ENCODE measurements around the gene ZSCAN26. TPM values are rescaled to one million over a fixed set of nuclear protein-coding genes. Genes with fewer than 3 reads are reported as not detected.
A peak's percentile ranks its signal among the peaks of the same experiment; 100 is the strongest.

Gene ZSCAN26
- 10 to 100 TPM; 27.2 to 39.8 TPM for total RNA-seq
- polyA plus RNA-seq (ENCODE audit: insufficient read length in 2 of 2): 10 to 100 TPM; 32.0 to 34.5 TPM
- long read RNA-seq, donor 1, transcript ZSCAN26-202 (4 exons, 2,835 nt): minor isoform, 5 of 18 reads
- long read RNA-seq, donor 1, transcript ZSCAN26-201 (4 exons, 2,362 nt): major isoform, 6 of 18 reads
- long read RNA-seq, donor 1, partial matches to known transcripts: 6 of 18 reads
- long read RNA-seq, donor 1, other reads (novel, unspliced or antisense): 0 of 18 reads
- long read RNA-seq, donor 2, partial matches to known transcripts: 0 of 4 reads
- long read RNA-seq, donor 2, other reads (novel, unspliced or antisense): 0 of 4 reads
- long read RNA-seq, donor 3, partial matches to known transcripts: 0 of 3 reads
- long read RNA-seq, donor 3, other reads (novel, unspliced or antisense): 0 of 3 reads
- long read RNA-seq, donor 4, partial matches to known transcripts: 0 of 5 reads
- long read RNA-seq, donor 4, other reads (novel, unspliced or antisense): 0 of 5 reads

DNA sequence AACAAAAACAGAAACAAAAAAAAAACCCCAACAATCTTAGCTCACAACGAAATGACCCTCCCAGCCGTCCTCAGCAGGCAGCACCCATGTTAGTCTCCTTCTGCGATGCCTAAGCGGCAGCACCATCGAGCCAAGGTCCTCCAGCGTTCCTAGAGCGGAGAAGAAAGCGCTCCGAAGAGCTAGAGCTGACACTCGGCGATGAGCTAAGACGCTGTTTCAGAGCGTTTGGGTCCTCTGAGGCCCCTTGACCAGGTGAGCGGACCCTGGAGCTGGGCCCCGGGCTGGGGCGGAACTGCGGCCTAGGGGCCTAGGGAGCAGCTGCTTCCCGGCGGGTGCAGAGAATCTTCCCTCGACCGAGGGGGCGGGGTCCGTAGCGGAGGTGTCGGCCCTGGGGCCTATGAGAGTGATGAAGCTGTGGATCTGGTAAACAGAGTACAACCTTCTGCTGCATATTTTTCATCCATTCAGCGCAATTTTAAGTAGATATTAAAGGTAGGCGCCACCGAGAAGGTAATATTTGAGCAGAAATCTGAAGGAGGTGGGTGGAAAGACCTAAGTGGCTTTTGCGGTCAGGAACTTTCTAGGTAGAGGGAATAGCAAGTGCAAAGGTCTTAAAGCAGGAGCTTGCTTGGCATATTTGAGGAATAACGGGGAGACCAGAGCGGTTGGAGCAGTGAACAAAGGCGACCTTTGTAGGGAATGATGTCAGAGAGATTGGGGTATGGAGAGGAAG is at the start of gene ZSCAN26:
Gene ZSCAN26, plus strand, starts transcription at position 182 of the 733 bp plus-strand sequence. CDS start 4,777 bp downstream, outside the sequence.
- peak; percentile 90 to 98 (median 92) for DNase-seq (ENCODE audit: low read depth in 4 of 6, low spot score in 6 of 6)
- H3K36me3 ChIP-seq (ENCODE audit: control insufficient read depth, insufficient read depth, low read length): peaks cover 4% of the 10 kb centered on the region
- H3K27me3 ChIP-seq (ENCODE audit: control insufficient read depth, insufficient read depth, low read length): peaks cover 2% of the 10 kb centered on the region
- peaks cover under 1% of the 10 kb centered on the region for H3K9me3 ChIP-seq (ENCODE audit: control insufficient read depth, insufficient read depth, low read length)
- WGBS (ENCODE audit: insufficient coverage): 0% methylated on average over 27 of the region's 32 CpGs
- peak within 1 kb of the TSS; percentile 95 for H3K4me3 ChIP-seq (ENCODE audit: low read depth, low read length)
- H3K4me1 ChIP-seq (ENCODE audit: control insufficient read depth, insufficient read depth, low read length): peaks cover 4% of the 10 kb centered on the region
- peak within 1 kb of the TSS; percentile 94 for H3K27ac ChIP-seq (ENCODE audit: low read depth, low read length)

DNA sequence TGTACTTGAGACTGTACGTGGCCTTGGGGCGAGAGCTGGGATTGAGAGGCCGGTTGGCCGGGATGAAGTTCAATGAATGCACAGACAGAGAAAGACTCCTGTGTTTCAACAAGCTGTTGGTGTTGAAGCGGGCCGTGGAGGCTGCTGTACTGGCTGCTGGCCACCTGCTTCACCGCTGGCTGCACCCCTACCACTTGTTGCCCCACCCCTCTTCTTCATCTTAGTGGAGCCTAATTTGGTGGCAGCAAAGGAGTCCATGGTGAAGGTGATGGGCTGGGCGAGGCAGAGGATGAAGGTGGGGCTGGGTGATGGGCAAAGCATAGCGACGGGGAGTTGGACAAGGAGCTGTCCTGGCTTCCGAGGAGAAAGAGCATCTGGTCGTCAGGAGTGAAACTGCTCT is 49.1 kb upstream of the ZSCAN26 start:
- Histone ChIP-seq H3K27me3 (ENCODE audit: control insufficient read depth, insufficient read depth, low read length) (peaks cover 80% of the 10 kb centered on the region), H3K4me3 (ENCODE audit: low read depth, low read length) (no peak overlapping the region), H3K9me3 (ENCODE audit: control insufficient read depth, insufficient read depth, low read length) (no peaks in the 10 kb centered on the region), H3K36me3 (ENCODE audit: control insufficient read depth, insufficient read depth, low read length) (no peaks in the 10 kb centered on the region), H3K4me1 (ENCODE audit: control insufficient read depth, insufficient read depth, low read length) (peaks cover 13% of the 10 kb centered on the region), H3K27ac (ENCODE audit: low read depth, low read length) (no peak overlapping the region)
- DNase-seq (ENCODE audit: low read depth in 4 of 6, low spot score in 6 of 6): no peak
- WGBS (ENCODE audit: insufficient coverage): 87% methylated on average over 11 of the region's 12 CpGs

DNA sequence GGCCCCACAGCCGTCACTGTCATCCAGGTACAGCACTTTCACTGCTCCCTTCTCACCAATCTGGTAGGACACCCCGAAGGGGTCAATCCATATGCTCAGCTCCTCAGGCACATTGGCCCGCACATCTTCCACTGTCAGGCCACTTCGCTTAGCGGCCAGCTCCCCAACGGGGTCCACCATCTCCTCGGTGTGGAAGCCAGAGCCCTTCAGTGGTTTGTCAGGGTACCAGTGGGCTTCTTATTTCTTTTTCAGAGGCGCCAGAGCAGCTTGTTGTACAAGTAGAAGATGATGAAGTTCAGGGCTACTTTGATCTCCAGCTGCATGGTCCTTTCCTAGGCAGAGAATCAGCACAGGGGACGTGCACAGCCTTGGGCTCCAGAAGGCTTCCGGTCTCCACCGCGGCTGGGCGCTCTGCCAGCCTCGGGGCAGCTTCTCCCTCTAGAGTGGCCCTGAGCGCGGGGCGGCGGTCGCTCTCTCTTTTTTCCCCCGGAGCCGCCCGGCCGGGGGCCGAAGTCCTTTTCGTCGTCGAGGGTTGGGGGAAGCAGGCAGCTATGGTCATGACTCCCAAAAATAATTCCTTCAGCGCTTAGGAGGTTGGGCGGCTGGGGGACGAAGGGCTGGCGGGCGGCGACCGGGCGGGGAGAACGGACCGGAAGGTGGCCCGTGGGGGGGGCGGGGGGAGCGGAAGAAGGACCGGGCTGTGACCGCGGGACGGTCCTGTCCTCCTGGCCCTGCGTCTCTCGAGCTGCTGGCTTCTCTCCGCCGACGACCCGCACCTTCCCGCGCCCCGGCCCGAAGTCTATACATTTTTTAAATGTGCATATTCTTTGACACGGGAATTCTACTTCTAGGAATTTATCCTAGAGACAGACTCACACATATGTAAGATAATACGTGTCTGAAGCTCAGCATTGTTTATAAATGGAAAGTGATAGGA is 48.4 kb upstream of the ZSCAN26 start:
- H3K36me3 ChIP-seq (ENCODE audit: control insufficient read depth, insufficient read depth, low read length): no peaks in the 10 kb centered on the region
- peak overlapping the region; percentile 61 for H3K4me3 ChIP-seq (ENCODE audit: low read depth, low read length)
- no peaks in the 10 kb centered on the region for H3K9me3 ChIP-seq (ENCODE audit: control insufficient read depth, insufficient read depth, low read length)
- peak in 4 of 6 donors; percentile 50 to 85 (median 73) for DNase-seq (ENCODE audit: low read depth in 4 of 6, low spot score in 6 of 6)
- H3K27me3 ChIP-seq (ENCODE audit: control insufficient read depth, insufficient read depth, low read length): peaks cover 77% of the 10 kb centered on the region
- 8% methylated on average over 32 of the region's 56 CpGs for WGBS (ENCODE audit: insufficient coverage)
- no peak overlapping the region for H3K27ac ChIP-seq (ENCODE audit: low read depth, low read length)
- H3K4me1 ChIP-seq (ENCODE audit: control insufficient read depth, insufficient read depth, low read length): peaks cover 13% of the 10 kb centered on the region

DNA sequence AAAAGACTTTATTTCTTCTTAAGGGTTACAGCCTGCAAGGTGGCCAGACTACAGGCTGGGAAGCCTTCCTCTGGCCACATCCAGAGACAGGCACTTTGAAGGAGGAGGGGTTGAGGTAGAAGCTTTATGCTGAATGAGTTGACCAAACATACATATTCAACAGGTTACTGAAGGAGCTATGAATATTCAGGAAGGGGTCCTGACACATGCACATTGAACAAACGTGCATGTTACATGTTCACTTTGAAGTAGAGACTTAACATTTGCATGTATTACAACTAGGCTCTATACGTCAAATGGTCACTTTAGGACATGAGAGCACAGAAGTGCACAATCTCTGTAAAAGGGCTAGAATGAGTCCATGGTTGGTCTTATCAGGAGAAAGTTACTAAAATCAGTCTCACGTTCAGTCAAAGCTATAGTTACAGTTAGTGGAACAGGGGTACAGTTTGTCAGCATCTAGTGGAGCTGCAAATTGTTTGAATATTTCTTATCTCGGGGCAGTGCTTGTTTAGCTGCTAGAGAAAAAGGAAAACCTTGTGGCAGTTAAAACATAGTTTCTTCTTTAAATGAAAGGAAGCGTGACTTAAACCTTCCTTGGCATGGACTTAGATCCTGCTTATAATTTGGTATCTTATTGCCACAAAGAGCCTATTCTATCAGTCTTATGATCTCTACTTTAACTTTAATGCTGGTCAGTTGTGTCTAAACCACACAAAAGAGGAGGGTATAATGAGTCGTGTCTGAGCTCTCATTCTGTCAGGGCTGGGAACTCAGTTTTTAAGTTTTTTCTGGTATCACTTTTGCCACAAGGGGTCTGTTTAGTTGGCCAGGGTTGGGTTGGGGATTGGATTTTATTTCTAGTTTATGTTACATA is 46.4 kb upstream of the ZSCAN26 start:
- no peak for DNase-seq (ENCODE audit: low read depth in 4 of 6, low spot score in 6 of 6)
- H3K9me3 ChIP-seq (ENCODE audit: control insufficient read depth, insufficient read depth, low read length): no peaks in the 10 kb centered on the region
- peaks cover 18% of the 10 kb centered on the region for H3K4me1 ChIP-seq (ENCODE audit: control insufficient read depth, insufficient read depth, low read length)
- no peaks in the 10 kb centered on the region for H3K36me3 ChIP-seq (ENCODE audit: control insufficient read depth, insufficient read depth, low read length)
- H3K27me3 ChIP-seq (ENCODE audit: control insufficient read depth, insufficient read depth, low read length): peaks cover 61% of the 10 kb centered on the region
- H3K27ac ChIP-seq (ENCODE audit: low read depth, low read length): no peak overlapping the region
- WGBS (ENCODE audit: insufficient coverage): 67% methylated on average over 1 of the region's 6 CpGs
- no peak overlapping the region for H3K4me3 ChIP-seq (ENCODE audit: low read depth, low read length)

DNA sequence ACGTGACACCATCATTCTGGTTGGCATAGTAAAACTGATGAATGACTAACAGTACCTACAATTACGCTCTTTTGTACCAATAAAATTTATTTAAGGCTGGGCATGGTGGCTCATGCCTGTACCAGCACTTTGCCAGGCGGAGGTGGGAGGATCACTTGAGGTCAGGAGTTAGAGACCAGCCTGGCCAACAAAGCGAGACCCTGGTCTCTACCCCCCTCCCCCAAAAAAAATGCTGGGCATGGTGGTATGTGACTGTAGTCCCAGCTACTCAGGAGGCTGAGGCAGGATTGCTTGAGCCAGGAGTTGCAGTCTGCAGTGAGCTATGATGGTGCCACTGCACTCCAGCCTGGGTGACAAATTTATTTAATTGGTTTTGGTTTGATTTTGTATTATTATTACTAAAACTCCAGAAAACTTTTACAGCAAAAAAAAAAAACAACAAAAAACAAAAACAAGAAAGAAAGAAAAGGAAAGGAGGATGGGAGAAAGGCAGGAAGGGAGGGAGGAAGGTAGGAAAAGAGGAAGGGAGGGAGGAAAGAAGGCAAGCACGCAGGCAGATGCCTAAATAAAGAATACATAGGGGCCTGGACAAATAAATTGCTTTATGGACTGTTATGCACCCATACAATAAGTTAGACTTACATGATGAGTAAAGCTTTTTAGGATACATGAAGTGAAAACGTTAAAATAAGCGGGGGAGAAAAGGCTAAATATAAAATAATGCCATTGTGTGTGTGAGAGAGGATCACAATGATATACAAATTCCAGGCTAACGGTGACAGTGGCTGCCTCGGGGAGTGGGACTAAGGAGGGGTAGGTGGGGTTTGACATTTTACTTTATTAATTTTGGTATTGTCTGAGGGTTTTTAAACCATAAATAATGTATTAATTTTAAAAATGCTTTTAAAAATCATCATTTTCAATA is 42.5 kb upstream of the ZSCAN26 start:
- WGBS (ENCODE audit: insufficient coverage): no CpG with 5 or more reads among the region's 9 CpGs
- peaks cover 5% of the 10 kb centered on the region for H3K4me1 ChIP-seq (ENCODE audit: control insufficient read depth, insufficient read depth, low read length)
- no peaks in the 10 kb centered on the region for H3K9me3 ChIP-seq (ENCODE audit: control insufficient read depth, insufficient read depth, low read length)
- H3K27ac ChIP-seq (ENCODE audit: low read depth, low read length): peak overlapping the region; percentile 57
- H3K4me3 ChIP-seq (ENCODE audit: low read depth, low read length): peak overlapping the region; percentile 53
- peaks cover 31% of the 10 kb centered on the region for H3K27me3 ChIP-seq (ENCODE audit: control insufficient read depth, insufficient read depth, low read length)
- no peak for DNase-seq (ENCODE audit: low read depth in 4 of 6, low spot score in 6 of 6)
- H3K36me3 ChIP-seq (ENCODE audit: control insufficient read depth, insufficient read depth, low read length): peaks cover 13% of the 10 kb centered on the region

DNA sequence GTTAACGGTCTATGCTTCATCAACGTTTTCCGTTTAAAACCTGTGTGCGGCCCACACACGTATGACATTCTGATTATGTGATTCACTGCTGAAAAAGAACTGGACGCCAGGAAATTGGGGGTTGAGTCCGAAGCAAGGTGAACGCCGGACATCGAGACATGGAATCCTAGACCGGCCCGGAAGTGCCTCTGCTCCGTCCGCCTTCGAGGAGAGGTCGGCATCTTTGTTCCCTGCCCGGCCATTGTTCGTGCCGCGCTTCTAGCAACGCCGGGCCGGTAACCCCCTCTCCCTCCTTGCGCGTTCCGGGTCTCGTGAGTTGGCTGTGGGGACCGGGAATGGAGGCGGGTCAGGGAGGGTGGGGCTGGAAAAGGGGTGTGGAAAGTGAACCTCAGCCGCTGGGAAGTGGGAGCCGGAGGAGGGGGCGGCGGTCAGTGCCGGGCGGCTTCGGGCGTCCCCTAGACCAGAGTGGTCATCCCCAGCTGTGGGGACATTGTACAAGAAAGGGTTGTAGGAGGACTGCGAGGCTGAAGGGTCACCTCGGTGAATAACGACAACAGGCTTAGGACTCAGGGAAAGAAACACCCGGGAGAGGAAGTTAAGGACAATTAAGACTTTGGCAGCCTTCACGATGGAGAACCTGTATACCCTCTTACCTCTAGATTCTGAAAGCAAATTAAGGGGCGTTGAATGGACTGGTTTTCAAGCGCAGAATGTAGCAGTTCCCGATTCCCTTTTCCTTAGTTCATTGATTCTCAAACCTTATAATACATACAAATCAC is 41.7 kb upstream of the ZSCAN26 start, which contains the start of gene ZSCAN9:
Gene ZSCAN9, plus strand, starts transcription at position 220 of the 779 bp plus-strand sequence. CDS start 1,810 bp downstream, outside the sequence.
- Histone ChIP-seq H3K27ac (ENCODE audit: low read depth, low read length) (peak within 1 kb of the TSS; percentile 57), H3K4me1 (ENCODE audit: control insufficient read depth, insufficient read depth, low read length) (peaks cover 5% of the 10 kb centered on the region), H3K9me3 (ENCODE audit: control insufficient read depth, insufficient read depth, low read length) (no peaks in the 10 kb centered on the region), H3K36me3 (ENCODE audit: control insufficient read depth, insufficient read depth, low read length) (peaks cover 18% of the 10 kb centered on the region), H3K27me3 (ENCODE audit: control insufficient read depth, insufficient read depth, low read length) (peaks cover 23% of the 10 kb centered on the region), H3K4me3 (ENCODE audit: low read depth, low read length) (peak within 1 kb of the TSS; percentile 53)
- 0% methylated on average over 33 of the region's 45 CpGs for WGBS (ENCODE audit: insufficient coverage)
- DNase-seq (ENCODE audit: low read depth in 4 of 6, low spot score in 6 of 6): peak; percentile 71 to 97 (median 78)

DNA sequence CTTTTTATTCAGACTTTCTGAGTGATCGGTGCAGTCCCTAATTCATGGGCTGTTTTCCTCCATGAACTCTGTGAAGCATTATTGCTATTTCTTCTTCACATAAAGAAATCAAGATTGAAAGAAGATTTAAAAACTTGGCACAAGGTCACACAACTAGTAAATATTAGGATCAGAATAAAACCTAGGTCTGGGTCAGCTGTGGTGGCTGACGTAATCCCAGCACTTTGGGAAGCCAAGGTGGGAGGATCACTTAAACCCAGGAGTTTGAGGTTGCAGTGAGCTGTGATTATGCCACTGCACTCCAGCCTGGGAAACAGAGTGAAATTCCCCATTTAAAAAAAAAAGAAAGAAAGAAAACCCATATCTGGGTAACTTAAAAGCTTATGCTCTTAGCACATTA is 40.5 kb upstream of the ZSCAN26 start:
- no peak for DNase-seq (ENCODE audit: low read depth in 4 of 6, low spot score in 6 of 6)
- Histone ChIP-seq H3K36me3 (ENCODE audit: control insufficient read depth, insufficient read depth, low read length) (peaks cover 27% of the 10 kb centered on the region), H3K27me3 (ENCODE audit: control insufficient read depth, insufficient read depth, low read length) (peaks cover 13% of the 10 kb centered on the region), H3K27ac (ENCODE audit: low read depth, low read length) (no peak overlapping the region), H3K4me1 (ENCODE audit: control insufficient read depth, insufficient read depth, low read length) (peaks cover 5% of the 10 kb centered on the region), H3K4me3 (ENCODE audit: low read depth, low read length) (no peak overlapping the region), H3K9me3 (ENCODE audit: control insufficient read depth, insufficient read depth, low read length) (no peaks in the 10 kb centered on the region)
- no CpG with 5 or more reads among the region's 2 CpGs for WGBS (ENCODE audit: insufficient coverage)
